HEK293 (cell line): Measurements from ENCODE around the gene ABHD16A.

Source experiments
- CTCF ChIP-seq: fragments of 450-650 bp; formaldehyde crosslinking; IDR thresholded peaks from 2 replicates; pipeline ENCODE4 v1.5.1; 2016; ENCODE audit warnings: missing biosample characterization, missing genetic modification characterization
- KLF10 ChIP-seq: fragments of 450-650 bp; IDR thresholded peaks from 2 replicates; pipeline ENCODE4 v1.5.1; 2018; ENCODE audit warnings: missing biosample characterization, mild to moderate bottlenecking, missing genetic modification characterization
- REST ChIP-seq: fragments of 450-650 bp; formaldehyde crosslinking; IDR thresholded peaks from 2 replicates; pipeline ENCODE4 v1.5.1; 2016; ENCODE audit warnings: missing biosample characterization, missing genetic modification characterization
- TCF7L2 ChIP-seq: IDR thresholded peaks from 2 replicates; pipeline ENCODE4 v1.6.1; 2011; ENCODE audit warnings: low read depth, mild to moderate bottlenecking, inconsistent platforms, low read length, moderate library complexity, borderline replicate concordance
- ZBTB11 ChIP-seq: fragments of 450-650 bp; formaldehyde crosslinking; conservative IDR thresholded peaks from 2 replicates; pipeline ENCODE4 v1.5.1; 2016; ENCODE audit warnings: low read depth, missing biosample characterization, missing genetic modification characterization
- ZBTB6 ChIP-seq: fragments of 450-650 bp; formaldehyde crosslinking; IDR thresholded peaks from 2 replicates; pipeline ENCODE4 v1.5.1; 2017; ENCODE audit warnings: missing biosample characterization, missing genetic modification characterization
- ZBTB8A ChIP-seq: fragments of 450-650 bp; formaldehyde crosslinking; IDR thresholded peaks from 2 replicates; pipeline ENCODE4 v1.5.1; 2016; ENCODE audit warnings: missing biosample characterization, missing genetic modification characterization
- ZFP41 ChIP-seq: fragments of 450-650 bp; formaldehyde crosslinking; IDR thresholded peaks from 2 replicates; pipeline ENCODE4 v1.5.1; 2016; ENCODE audit warnings: missing biosample characterization, missing genetic modification characterization, borderline replicate concordance
- ZNF239 ChIP-seq: fragments of 450-650 bp; formaldehyde crosslinking; IDR thresholded peaks from 2 replicates; pipeline ENCODE4 v1.5.1; 2016; ENCODE audit warnings: missing biosample characterization, missing genetic modification characterization
- ZNF274 ChIP-seq, 2 experiments: fragments of 200-500 bp in 1 of 2; fragments of 450-650 bp in 1 of 2; sonication (Bioruptor generic) in 1 of 2; formaldehyde crosslinking in 1 of 2; IDR thresholded peaks; 2 replicates each; pipeline versions ENCODE4 v1.5.1 to v1.6.1; 2014 to 2016; ENCODE audit warnings: borderline replicate concordance in 1 of 2, inconsistent platforms in 1 of 2, low read length in 1 of 2, missing biosample characterization in 1 of 2, missing genetic modification characterization in 1 of 2
- ZNF510 ChIP-seq: fragments of 450-650 bp; formaldehyde crosslinking; IDR thresholded peaks from 2 replicates; pipeline ENCODE4 v1.5.1; 2018; ENCODE audit warnings: mild to moderate bottlenecking, missing genetic modification characterization, missing biosample characterization; ENCODE audit not compliant: insufficient replicate concordance
- ZNF530 ChIP-seq: fragments of 450-650 bp; formaldehyde crosslinking; IDR thresholded peaks from 2 replicates; pipeline ENCODE4 v1.5.1; 2016; ENCODE audit warnings: low read depth, missing biosample characterization, missing genetic modification characterization
- ZNF561 ChIP-seq: fragments of 450-650 bp; IDR thresholded peaks from 2 replicates; pipeline ENCODE4 v1.5.1; 2018; ENCODE audit warnings: missing biosample characterization, missing genetic modification characterization, borderline replicate concordance
- ZNF704 ChIP-seq: fragments of 450-650 bp; formaldehyde crosslinking; IDR thresholded peaks from 2 replicates; pipeline ENCODE4 v1.5.1; 2016; ENCODE audit warnings: missing biosample characterization, missing genetic modification characterization

GRCh38 chr6:31720196-31720770 lies 17.2 kb upstream of the ABHD16A start:
- no peak for TF ChIP-seq TCF7L2
- TF ChIP-seq KLF10, result no peak
- no peak for TF ChIP-seq ZBTB8A (tag by site-specific recombination)
- TF ChIP-seq ZBTB11 (tag by site-specific recombination), result no peak
- no peak for TF ChIP-seq CTCF (tag by site-specific recombination)
- TF ChIP-seq ZNF561, result no peak
- TF ChIP-seq ZNF704, result no peak
- no peak for TF ChIP-seq ZNF510 (tag by site-specific recombination)
- TF ChIP-seq ZFP41 (tag by site-specific recombination), result no peak
- TF ChIP-seq REST (tag by site-specific recombination), result no peak
- TF ChIP-seq ZNF274 (IDR thresholded peaks at IDR 0.05; ENCODE audit: low read length), result no peak
- TF ChIP-seq ZNF274 (tag by site-specific recombination; IDR thresholded peaks at IDR 0.05; ENCODE audit: borderline replicate concordance), result no peak
- TF ChIP-seq ZNF530, result no peak
- no peak for TF ChIP-seq ZNF239 (tag by site-specific recombination)
- TF ChIP-seq ZBTB6, result no peak
